Upper lobe of right lung (tissue), 1 donor: ENCODE results near the gene SCRT2. TPM values are rescaled to one million over a fixed set of nuclear protein-coding genes. Genes with fewer than 3 reads are reported as not detected.

Experiments
- ATAC-seq: fragments of 200-7000 bp; cut with Tn5 transposase; one replicate; pipeline ENCODE4 v1.9.1; 2020; ENCODE audit warnings: mild to moderate bottlenecking, moderate library complexity
- DNase-seq: peaks from one replicate; pipeline ENCODE4 v3.0.0-alpha.2; 2020
- H3K27ac ChIP-seq: fragments of 200-600 bp; one replicate; pipeline ENCODE4 v1.8.0; 2022
- H3K27me3 ChIP-seq: fragments of 200-600 bp; one replicate; pipeline ENCODE4 v1.8.0; 2022; ENCODE audit warnings: mild to moderate bottlenecking
- H3K36me3 ChIP-seq: fragments of 200-600 bp; one replicate; pipeline ENCODE4 v1.8.0; 2022
- H3K4me1 ChIP-seq: fragments of 200-600 bp; one replicate; pipeline ENCODE4 v1.8.0; 2022
- H3K4me3 ChIP-seq: fragments of 200-600 bp; one replicate; pipeline ENCODE4 v1.8.0; 2022; ENCODE audit warnings: mild to moderate bottlenecking
- H3K9me3 ChIP-seq: fragments of 200-600 bp; one replicate; pipeline ENCODE4 v1.8.0; 2022
- CTCF ChIP-seq: fragments of 200-600 bp; IDR thresholded peaks from one replicate; pipeline ENCODE4 v1.8.0; 2022; ENCODE audit warnings: antibody characterized with exemption
- intact Hi-C: fragments of 100-400 bp; cut with DNase I; formaldehyde crosslinking; loops from one replicate; pipeline ENCODE4 v1.11.0; 2022
- total RNA-seq: library from RNA; stranded (reverse); fragmentation: NEBNext Ultra II Directional; extraction: Animal tissue kit (Norgen Biotek cat#: 25700); gene quantifications from one replicate; pipeline ENCODE4 v1.2.1, GENCODE V29; 2021
- donor health status: DM: no; HTN: yes; CAD: no; lungs with severe emphysema.

SCRT2 gene
- total RNA-seq, 1 donor from 2014 or later, result not detected

- Histone ChIP-seq H3K36me3 (peaks cover 26% of the 10 kb centered on the region), H3K4me1 (peaks cover 18% of the 10 kb centered on the region), H3K4me3 (no peak overlapping the region), H3K27me3 (no peaks in the 10 kb centered on the region), H3K27ac (no peak overlapping the region), H3K9me3 (no peaks in the 10 kb centered on the region)
- no peak for ATAC-seq
- DNase-seq, result no peak
- no peak for TF ChIP-seq CTCF
- intact Hi-C loops, result loop anchor here (5.0 kb wide), 1 partner anchor 85 kb away; no protein-coding TSS in a partner anchor
These were observed 28.1 kb downstream of the SCRT2 start for GRCh38 chr20:647479-648019.

- Histone ChIP-seq H3K36me3 (peaks cover 26% of the 10 kb centered on the region), H3K27me3 (no peaks in the 10 kb centered on the region), H3K4me3 (no peak overlapping the region), H3K9me3 (no peaks in the 10 kb centered on the region), H3K27ac (no peak overlapping the region), H3K4me1 (peaks cover 11% of the 10 kb centered on the region)
- DNase-seq (no peak), ATAC-seq (no peak)
- intact Hi-C loops, result loop anchor here (5.0 kb wide), 1 partner anchor 85 kb away; no protein-coding TSS in a partner anchor
- TF ChIP-seq CTCF, result no peak
These were observed 28.8 kb downstream of the SCRT2 start for GRCh38 chr20:646868-647233.

GRCh38 chr20:646107-646867 lies 29.3 kb downstream of the SCRT2 start:
- Histone ChIP-seq H3K9me3 (no peaks in the 10 kb centered on the region), H3K27me3 (no peaks in the 10 kb centered on the region), H3K4me3 (no peak overlapping the region), H3K36me3 (peaks cover 26% of the 10 kb centered on the region), H3K4me1 (peaks cover 8% of the 10 kb centered on the region), H3K27ac (no peak overlapping the region)
- intact Hi-C loops, result loop anchor here (5.0 kb wide), 1 partner anchor 84 kb away; no protein-coding TSS in a partner anchor
- no peak for TF ChIP-seq CTCF
- DNase-seq (no peak), ATAC-seq (peak; percentile 3)

GRCh38 chr20:645318-646106 lies 30.1 kb downstream of the SCRT2 start:
- H3K27ac ChIP-seq, result no peak overlapping the region
- peak; percentile 96 for TF ChIP-seq CTCF
- no peaks in the 10 kb centered on the region for H3K27me3 ChIP-seq
- no peak overlapping the region for H3K4me3 ChIP-seq
- H3K36me3 ChIP-seq, result peaks cover 26% of the 10 kb centered on the region
- peak; percentile 89 for ATAC-seq
- H3K9me3 ChIP-seq, result no peaks in the 10 kb centered on the region
- peaks cover 8% of the 10 kb centered on the region for H3K4me1 ChIP-seq
- intact Hi-C loops, result loop anchor here (5.0 kb wide), 1 partner anchor 83 kb away; no protein-coding TSS in a partner anchor
- DNase-seq, result peak; percentile 81

GRCh38 chr20:644692-645317 lies 30.8 kb downstream of the SCRT2 start:
- Histone ChIP-seq H3K36me3 (peaks cover 26% of the 10 kb centered on the region), H3K27ac (no peak overlapping the region), H3K4me1 (peaks cover 8% of the 10 kb centered on the region), H3K27me3 (no peaks in the 10 kb centered on the region), H3K9me3 (no peaks in the 10 kb centered on the region), H3K4me3 (no peak overlapping the region)
- no peak for TF ChIP-seq CTCF
- ATAC-seq (no peak), DNase-seq (no peak)
- intact Hi-C loops, result loop anchor here (5.0 kb wide), 1 partner anchor 83 kb away; no protein-coding TSS in a partner anchor
